Measurements from ENCODE around the gene IMMP2L. TPM values are rescaled to one million over a fixed set of nuclear protein-coding genes. Genes with fewer than 3 reads are reported as not detected.

The IMMP2L gene
- total RNA-seq, 1 donor = 19.9 TPM

DNA sequence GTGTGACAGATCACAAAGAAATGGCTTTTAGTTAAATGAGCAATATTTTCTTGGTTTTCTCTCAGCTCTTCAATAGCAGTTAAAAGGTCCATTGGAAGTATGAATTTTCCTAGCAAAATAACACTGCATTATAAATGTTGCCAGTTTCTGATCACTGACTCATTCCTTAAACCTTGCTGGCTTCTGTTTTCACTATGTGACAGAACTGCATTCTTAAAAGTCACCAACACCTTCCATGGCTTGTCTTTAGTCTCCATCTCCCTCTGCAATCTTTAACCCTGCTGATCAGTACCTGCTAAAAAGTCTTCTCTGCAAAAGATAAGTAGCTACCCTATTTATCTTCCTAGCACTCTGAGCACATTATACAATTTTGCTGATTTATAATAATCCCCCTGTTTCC is 876.4 kb downstream of the IMMP2L start:
- Histone ChIP-seq H2AFZ (ENCODE audit: low read length) (no peak overlapping the region), H3K4me1 (ENCODE audit: insufficient read depth, low read length) (no peaks in the 10 kb centered on the region), H3K4me3 (ENCODE audit: insufficient read depth, low read length) (no peak overlapping the region), H3K9me3 (ENCODE audit: low read depth, low read length) (no peaks in the 10 kb centered on the region), H3K27ac (ENCODE audit: low read depth, low read length) (no peak overlapping the region), H3K79me2 (ENCODE audit: insufficient read depth, low read length) (no peaks in the 10 kb centered on the region), H4K20me1 (ENCODE audit: insufficient read depth, low read length) (no peaks in the 10 kb centered on the region), H3K36me3 (ENCODE audit: insufficient read depth, low read length) (no peaks in the 10 kb centered on the region), H3K27me3 (ENCODE audit: insufficient read depth, low read length) (no peaks in the 10 kb centered on the region), H3K4me2 (ENCODE audit: insufficient read depth, low read length) (no peak overlapping the region)
- TF ChIP-seq, protein P1, sequence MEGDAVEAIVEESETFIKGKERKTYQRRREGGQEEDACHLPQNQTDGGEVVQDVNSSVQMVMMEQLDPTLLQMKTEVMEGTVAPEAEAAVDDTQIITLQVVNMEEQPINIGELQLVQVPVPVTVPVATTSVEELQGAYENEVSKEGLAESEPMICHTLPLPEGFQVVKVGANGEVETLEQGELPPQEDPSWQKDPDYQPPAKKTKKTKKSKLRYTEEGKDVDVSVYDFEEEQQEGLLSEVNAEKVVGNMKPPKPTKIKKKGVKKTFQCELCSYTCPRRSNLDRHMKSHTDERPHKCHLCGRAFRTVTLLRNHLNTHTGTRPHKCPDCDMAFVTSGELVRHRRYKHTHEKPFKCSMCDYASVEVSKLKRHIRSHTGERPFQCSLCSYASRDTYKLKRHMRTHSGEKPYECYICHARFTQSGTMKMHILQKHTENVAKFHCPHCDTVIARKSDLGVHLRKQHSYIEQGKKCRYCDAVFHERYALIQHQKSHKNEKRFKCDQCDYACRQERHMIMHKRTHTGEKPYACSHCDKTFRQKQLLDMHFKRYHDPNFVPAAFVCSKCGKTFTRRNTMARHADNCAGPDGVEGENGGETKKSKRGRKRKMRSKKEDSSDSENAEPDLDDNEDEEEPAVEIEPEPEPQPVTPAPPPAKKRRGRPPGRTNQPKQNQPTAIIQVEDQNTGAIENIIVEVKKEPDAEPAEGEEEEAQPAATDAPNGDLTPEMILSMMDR (IDR thresholded peaks at IDR 0.05; ENCODE audit: extremely low read depth, low read depth, low read length) = no peak
- DNase-seq (ENCODE audit: insufficient read length, low spot score, missing footprints) = no peak

DNA sequence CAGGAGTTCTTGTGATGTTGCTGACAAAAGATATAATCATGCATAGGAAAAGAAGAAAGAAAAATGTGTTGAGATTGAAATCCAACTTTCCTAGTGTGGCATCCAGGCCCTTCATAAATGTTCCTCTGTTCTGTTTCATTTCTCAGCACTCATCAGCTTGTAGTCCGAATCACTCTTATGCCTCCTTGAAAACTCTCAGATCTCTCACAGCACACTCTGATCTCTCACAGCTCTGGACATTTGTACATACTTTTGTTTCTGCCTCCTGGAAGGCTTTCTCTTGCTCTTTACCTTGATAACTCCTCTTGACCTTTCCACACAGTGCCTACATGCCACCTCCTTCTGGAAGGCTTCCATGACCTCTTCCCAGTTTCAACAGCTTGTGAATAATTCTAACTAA is 880.4 kb downstream of the IMMP2L start:
- no peak overlapping the region for H3K4me3 ChIP-seq (ENCODE audit: insufficient read depth, low read length)
- H3K79me2 ChIP-seq (ENCODE audit: insufficient read depth, low read length) = no peaks in the 10 kb centered on the region
- TF ChIP-seq, protein P1 (IDR thresholded peaks at IDR 0.05; ENCODE audit: extremely low read depth, low read depth, low read length) = no peak
- H3K4me2 ChIP-seq (ENCODE audit: insufficient read depth, low read length) = no peak overlapping the region
- H3K36me3 ChIP-seq (ENCODE audit: insufficient read depth, low read length) = no peaks in the 10 kb centered on the region
- no peak overlapping the region for H3K27ac ChIP-seq (ENCODE audit: low read depth, low read length)
- no peak overlapping the region for H2AFZ ChIP-seq (ENCODE audit: low read length)
- no peaks in the 10 kb centered on the region for H3K27me3 ChIP-seq (ENCODE audit: insufficient read depth, low read length)
- no peaks in the 10 kb centered on the region for H4K20me1 ChIP-seq (ENCODE audit: insufficient read depth, low read length)
- DNase-seq (ENCODE audit: insufficient read length, low spot score, missing footprints) = no peak
- peaks cover 2% of the 10 kb centered on the region for H3K9me3 ChIP-seq (ENCODE audit: low read depth, low read length)
- no peaks in the 10 kb centered on the region for H3K4me1 ChIP-seq (ENCODE audit: insufficient read depth, low read length)

DNA sequence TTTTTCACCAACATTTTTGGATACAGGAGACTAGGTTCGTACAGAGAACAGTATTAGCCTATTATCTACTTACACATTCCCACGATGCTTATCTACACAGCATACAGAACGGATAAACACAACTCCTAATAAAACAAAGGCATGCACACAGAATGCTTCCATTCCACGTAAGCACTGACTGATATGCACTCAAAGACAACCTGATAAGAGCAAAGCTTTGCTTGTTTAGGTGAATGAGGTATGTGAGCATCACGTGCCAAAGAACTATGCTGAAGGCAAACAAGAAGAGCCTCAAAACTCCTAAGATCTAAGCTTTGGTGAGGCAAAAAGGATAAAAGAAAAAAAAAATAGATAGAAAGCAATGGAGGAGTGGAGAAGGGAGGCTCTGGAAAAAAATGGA is 884.9 kb downstream of the IMMP2L start:
- Histone ChIP-seq H3K4me3 (ENCODE audit: insufficient read depth, low read length) (no peak overlapping the region), H3K27me3 (ENCODE audit: insufficient read depth, low read length) (no peaks in the 10 kb centered on the region), H2AFZ (ENCODE audit: low read length) (no peak overlapping the region), H3K4me1 (ENCODE audit: insufficient read depth, low read length) (no peaks in the 10 kb centered on the region), H3K9me3 (ENCODE audit: low read depth, low read length) (peaks cover 4% of the 10 kb centered on the region), H3K79me2 (ENCODE audit: insufficient read depth, low read length) (no peaks in the 10 kb centered on the region), H3K27ac (ENCODE audit: low read depth, low read length) (no peak overlapping the region), H4K20me1 (ENCODE audit: insufficient read depth, low read length) (no peaks in the 10 kb centered on the region), H3K4me2 (ENCODE audit: insufficient read depth, low read length) (no peak overlapping the region), H3K36me3 (ENCODE audit: insufficient read depth, low read length) (no peaks in the 10 kb centered on the region)
- no peak for DNase-seq (ENCODE audit: insufficient read length, low spot score, missing footprints)
- TF ChIP-seq, protein P1 (IDR thresholded peaks at IDR 0.05; ENCODE audit: extremely low read depth, low read depth, low read length) = no peak

DNA sequence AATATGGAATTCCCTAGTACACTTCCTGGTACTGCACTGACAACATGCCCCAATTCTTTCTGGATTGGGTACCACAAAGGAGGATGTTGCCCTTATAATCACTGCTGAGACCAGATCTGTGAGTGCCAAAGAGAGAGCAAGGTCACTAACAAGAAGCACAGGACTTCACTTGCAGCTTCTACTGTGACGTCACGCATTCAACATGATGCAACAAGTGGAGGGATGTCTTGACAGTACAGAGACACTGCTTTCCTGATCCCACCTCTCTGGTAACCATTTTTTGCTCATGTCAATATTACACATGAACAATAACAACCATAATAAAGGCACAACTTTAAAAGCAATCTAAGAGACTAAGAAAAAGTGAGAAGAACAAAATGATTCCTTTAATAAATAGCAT is 885.5 kb downstream of the IMMP2L start:
- Histone ChIP-seq H3K27me3 (ENCODE audit: insufficient read depth, low read length) (no peaks in the 10 kb centered on the region), H4K20me1 (ENCODE audit: insufficient read depth, low read length) (no peaks in the 10 kb centered on the region), H3K79me2 (ENCODE audit: insufficient read depth, low read length) (no peaks in the 10 kb centered on the region), H3K4me1 (ENCODE audit: insufficient read depth, low read length) (no peaks in the 10 kb centered on the region), H3K4me3 (ENCODE audit: insufficient read depth, low read length) (no peak overlapping the region), H2AFZ (ENCODE audit: low read length) (no peak overlapping the region), H3K36me3 (ENCODE audit: insufficient read depth, low read length) (no peaks in the 10 kb centered on the region), H3K27ac (ENCODE audit: low read depth, low read length) (no peak overlapping the region), H3K4me2 (ENCODE audit: insufficient read depth, low read length) (no peak overlapping the region), H3K9me3 (ENCODE audit: low read depth, low read length) (peaks cover 4% of the 10 kb centered on the region)
- no peak for DNase-seq (ENCODE audit: insufficient read length, low spot score, missing footprints)
- TF ChIP-seq, protein P1 (IDR thresholded peaks at IDR 0.05; ENCODE audit: extremely low read depth, low read depth, low read length) = no peak

Measured in osteoblast (primary cell).